ENCODE data around the gene SELENOV.

The SELENOV gene

GRCh38 chr19:39532233-39533002 is 17.5 kb downstream of the SELENOV start, which contains the start of gene EID2B:
Gene EID2B (minus strand): TSS chr19:39532852. CDS start chr19:39532802, 50 bp downstream.
- peak within 1 kb of the TSS; percentile 83 for H3K4me3 ChIP-seq (ENCODE audit: low read length)
- TF ChIP-seq, protein P1, sequence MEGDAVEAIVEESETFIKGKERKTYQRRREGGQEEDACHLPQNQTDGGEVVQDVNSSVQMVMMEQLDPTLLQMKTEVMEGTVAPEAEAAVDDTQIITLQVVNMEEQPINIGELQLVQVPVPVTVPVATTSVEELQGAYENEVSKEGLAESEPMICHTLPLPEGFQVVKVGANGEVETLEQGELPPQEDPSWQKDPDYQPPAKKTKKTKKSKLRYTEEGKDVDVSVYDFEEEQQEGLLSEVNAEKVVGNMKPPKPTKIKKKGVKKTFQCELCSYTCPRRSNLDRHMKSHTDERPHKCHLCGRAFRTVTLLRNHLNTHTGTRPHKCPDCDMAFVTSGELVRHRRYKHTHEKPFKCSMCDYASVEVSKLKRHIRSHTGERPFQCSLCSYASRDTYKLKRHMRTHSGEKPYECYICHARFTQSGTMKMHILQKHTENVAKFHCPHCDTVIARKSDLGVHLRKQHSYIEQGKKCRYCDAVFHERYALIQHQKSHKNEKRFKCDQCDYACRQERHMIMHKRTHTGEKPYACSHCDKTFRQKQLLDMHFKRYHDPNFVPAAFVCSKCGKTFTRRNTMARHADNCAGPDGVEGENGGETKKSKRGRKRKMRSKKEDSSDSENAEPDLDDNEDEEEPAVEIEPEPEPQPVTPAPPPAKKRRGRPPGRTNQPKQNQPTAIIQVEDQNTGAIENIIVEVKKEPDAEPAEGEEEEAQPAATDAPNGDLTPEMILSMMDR (conservative IDR thresholded peaks at IDR 0.05; ENCODE audit: low read depth, low read length): peak; percentile 98
- DNase-seq (ENCODE audit: low read depth): peak; percentile 77

DNA sequence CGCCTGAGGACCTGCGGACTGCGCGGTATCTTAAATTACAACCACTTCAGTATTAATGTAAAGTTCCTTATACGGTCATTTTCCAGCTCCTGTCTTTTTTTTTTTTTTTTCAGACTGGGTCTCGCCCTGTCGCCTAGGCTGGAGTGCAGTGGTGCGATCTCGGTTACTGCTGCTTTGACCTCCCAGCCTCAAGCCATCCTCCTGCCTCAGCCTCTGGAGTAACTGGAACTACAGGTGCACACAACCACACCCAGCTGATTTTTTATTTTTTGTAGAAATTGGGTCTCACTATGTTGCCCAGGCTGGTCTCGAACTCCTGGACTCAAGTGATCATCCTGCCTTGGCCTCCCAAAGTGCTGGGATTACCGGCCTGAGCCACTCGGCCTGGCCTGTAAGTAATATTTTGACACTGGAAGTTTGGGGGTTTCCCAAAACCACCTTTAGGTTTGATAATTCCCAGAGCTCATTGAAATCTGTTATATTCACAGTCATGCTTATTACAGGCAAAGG is 18.1 kb downstream of the SELENOV start:
- DNase-seq (ENCODE audit: low read depth): no peak
- H3K4me3 ChIP-seq (ENCODE audit: low read length): no peak overlapping the region
- TF ChIP-seq, protein P1 (conservative IDR thresholded peaks at IDR 0.05; ENCODE audit: low read depth, low read length): no peak

DNA sequence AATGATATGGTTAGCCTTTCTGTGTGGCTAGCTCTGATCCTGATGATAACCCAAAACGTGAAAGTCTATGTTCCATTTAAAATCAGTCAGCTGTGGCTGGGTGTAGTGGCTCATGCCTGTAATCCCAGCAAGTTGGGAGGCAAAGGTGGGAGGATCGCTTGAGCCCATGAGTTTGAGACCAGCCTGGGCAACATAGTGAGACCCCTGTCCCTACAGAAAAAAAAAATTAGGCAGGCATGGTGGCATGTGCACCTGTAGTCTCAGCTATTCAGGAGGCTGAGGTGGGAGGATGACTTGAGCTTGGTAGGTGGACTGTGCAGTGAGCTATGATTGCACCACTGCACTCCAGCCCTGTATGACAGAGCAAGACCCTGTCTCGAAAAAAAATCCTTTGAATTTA is 18.9 kb downstream of the SELENOV start:
- TF ChIP-seq, protein P1 (conservative IDR thresholded peaks at IDR 0.05; ENCODE audit: low read depth, low read length): no peak
- no peak for DNase-seq (ENCODE audit: low read depth)
- H3K4me3 ChIP-seq (ENCODE audit: low read length): no peak overlapping the region

DNA sequence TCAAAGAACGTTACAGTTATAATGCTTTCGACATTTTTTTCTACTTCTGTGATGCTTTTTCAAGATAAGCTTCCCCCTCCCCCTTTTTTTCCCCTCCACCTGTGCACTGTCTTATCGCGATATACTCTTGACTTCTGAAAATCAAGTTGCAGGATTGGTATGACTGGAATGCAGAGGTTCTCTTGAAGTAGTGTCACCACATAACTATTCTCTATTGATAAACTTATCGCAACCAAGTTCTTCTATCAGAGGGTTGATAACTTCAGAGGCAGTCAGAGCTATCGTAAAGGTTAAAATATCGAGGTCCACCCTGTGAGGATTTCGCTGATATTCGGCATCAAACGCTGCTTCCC is 24.2 kb downstream of the SELENOV start:
- TF ChIP-seq, protein P1 (conservative IDR thresholded peaks at IDR 0.05; ENCODE audit: low read depth, low read length): no peak
- peak overlapping the region; percentile 93 for H3K4me3 ChIP-seq (ENCODE audit: low read length)
- DNase-seq (ENCODE audit: low read depth): no peak

DNA sequence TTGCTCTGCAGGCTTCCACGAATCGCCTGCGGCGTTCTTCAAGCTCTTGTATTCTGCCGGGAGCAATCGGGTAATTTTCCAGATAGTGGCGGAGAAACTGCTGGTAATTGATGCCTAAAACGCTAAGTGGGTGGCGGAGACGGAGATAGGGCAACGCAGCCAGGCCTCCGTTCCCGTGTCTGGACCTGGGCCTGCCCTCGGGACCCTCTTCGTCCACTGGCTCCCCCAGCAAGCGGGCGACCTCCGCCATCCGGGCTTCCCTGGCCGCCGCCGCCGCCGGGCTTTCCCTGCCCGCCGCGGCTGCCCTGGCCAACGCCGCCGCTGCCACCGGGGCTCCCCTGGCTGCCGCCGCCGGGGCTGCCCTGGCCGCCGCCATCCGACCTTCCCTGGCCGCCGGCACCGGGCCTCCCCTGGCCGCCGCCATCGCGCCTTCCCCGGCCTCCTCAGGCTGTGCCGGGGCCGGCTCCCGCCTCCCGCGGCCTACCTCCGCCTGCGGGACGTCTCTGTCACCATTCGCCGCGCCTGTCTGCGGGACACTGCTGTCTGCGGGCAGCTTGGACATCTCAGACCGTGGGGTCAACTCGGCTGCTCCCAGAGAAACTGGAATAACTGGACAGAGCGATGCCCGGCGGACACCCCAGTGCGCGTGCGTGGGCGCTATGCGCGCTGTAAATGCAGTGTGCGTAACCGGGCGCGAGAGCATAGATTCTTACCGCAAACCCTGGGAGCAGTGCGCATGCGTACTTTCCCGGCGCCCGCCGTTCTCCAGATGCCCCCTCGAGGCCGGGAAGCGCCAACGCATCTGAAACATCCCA is 24.8 kb downstream of the SELENOV start, which contains the start of gene EID2:
Gene EID2 (minus strand): TSS at position 644 of the 815 bp plus-strand sequence. CDS start 82 bp downstream, at position 562.
- TF ChIP-seq, protein P1 (conservative IDR thresholded peaks at IDR 0.05; ENCODE audit: low read depth, low read length): peak; percentile 77
- peak; percentile 71 for DNase-seq (ENCODE audit: low read depth)
- peak within 1 kb of the TSS; percentile 93 for H3K4me3 ChIP-seq (ENCODE audit: low read length)

DNA sequence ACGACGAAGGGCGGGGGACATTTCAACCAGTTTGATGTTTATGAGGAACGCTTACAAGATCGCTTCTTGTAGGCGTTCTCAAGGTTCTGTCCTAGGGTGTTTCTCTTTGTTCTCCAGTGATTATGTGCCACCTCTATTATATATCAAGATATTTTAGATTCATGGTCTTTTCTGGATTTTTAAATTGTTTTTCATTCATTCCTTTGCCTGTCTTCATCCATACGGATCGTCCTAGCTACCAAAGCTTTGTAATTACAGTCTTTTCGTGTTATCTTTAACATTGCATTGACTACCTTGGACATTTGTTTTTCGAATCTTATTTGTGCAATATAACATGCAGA is 25.4 kb downstream of the SELENOV start:
- H3K4me3 ChIP-seq (ENCODE audit: low read length): no peak overlapping the region
- DNase-seq (ENCODE audit: low read depth): no peak
- TF ChIP-seq, protein P1 (conservative IDR thresholded peaks at IDR 0.05; ENCODE audit: low read depth, low read length): no peak
